ENCODE results near the gene HIP1. TPM values are rescaled to one million over a fixed set of nuclear protein-coding genes. Genes with fewer than 3 reads are reported as not detected.

Gene HIP1
- total RNA-seq, 1 experiment from 2014 or later = 43.3 TPM

DNA sequence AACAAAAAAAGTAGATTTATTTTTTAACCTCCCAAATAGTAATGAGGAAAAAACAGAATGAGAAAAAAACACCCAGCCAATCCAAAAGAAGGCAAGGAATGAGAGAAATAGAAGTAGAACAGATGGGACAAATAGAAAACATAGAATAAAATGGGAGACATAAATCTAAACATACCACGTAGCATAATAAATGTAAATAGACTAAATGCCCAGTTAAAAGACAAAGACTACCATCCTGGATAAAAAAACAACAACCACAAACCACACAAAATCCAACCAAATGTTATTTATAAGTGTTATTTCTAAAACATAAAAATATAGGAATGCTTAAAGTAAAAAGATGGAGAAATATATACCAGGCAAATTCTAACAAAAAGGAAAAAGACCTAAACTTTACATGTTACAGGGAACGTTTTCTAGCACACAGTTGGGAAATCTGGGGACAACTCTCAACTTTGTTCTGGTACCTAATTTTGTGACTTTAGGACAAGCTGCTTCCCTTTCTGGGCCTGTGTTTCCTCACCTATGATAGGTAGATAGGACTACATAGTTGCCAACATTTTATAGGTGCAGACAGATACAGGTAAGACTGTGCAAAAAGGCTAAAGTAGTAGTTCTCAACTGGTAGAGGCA is 148.3 kb downstream of the HIP1 start:
- Histone ChIP-seq H3K9me3 (ENCODE audit: control insufficient read depth, insufficient read depth, low read depth, low read length) (no peaks in the 10 kb centered on the region), H3K27me3 (ENCODE audit: control insufficient read depth, insufficient read depth, low read length) (no peaks in the 10 kb centered on the region), H3K36me3 (ENCODE audit: control insufficient read depth, insufficient read depth, low read length) (no peaks in the 10 kb centered on the region), H3K4me1 (ENCODE audit: control insufficient read depth, insufficient read depth, low read length) (no peaks in the 10 kb centered on the region), H3K27ac (ENCODE audit: low read length) (no peak overlapping the region), H3K4me3 (ENCODE audit: low read depth in 2 of 2, low read length in 2 of 2) (no peak overlapping the region)
- CTCF ChIA-PET = no interaction called here
- POLR2A ChIA-PET = no interaction called here
- ATAC-seq = no peak
- BruUV-seq (replicated peaks) = no TSS peak
- DNase-seq (ENCODE audit: low read depth, low spot score) = no peak
- TF ChIP-seq SIN3A (IDR thresholded peaks at IDR 0.05; ENCODE audit: borderline replicate concordance, insufficient read depth, low read depth, low read length) = no peak
- TF ChIP-seq, protein P1, sequence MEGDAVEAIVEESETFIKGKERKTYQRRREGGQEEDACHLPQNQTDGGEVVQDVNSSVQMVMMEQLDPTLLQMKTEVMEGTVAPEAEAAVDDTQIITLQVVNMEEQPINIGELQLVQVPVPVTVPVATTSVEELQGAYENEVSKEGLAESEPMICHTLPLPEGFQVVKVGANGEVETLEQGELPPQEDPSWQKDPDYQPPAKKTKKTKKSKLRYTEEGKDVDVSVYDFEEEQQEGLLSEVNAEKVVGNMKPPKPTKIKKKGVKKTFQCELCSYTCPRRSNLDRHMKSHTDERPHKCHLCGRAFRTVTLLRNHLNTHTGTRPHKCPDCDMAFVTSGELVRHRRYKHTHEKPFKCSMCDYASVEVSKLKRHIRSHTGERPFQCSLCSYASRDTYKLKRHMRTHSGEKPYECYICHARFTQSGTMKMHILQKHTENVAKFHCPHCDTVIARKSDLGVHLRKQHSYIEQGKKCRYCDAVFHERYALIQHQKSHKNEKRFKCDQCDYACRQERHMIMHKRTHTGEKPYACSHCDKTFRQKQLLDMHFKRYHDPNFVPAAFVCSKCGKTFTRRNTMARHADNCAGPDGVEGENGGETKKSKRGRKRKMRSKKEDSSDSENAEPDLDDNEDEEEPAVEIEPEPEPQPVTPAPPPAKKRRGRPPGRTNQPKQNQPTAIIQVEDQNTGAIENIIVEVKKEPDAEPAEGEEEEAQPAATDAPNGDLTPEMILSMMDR (IDR thresholded peaks at IDR 0.05) = no peak
- TF ChIP-seq REST (IDR thresholded peaks at IDR 0.05; ENCODE audit: insufficient read depth in 1 of 2, low read depth in 2 of 2, low read length in 1 of 2) = no peak
- TF ChIP-seq TCF7L2 (IDR thresholded peaks at IDR 0.05; ENCODE audit: low read depth, low read length) = no peak
- no peak for TF ChIP-seq POLR2AphosphoS5 (IDR thresholded peaks at IDR 0.05; ENCODE audit: low read depth, low read length)
- intact Hi-C loops (cut with micrococcal nuclease; ENCODE audit: unreplicated experiment) = no loop called here
- in situ Hi-C loops (cut with HindIII; ENCODE audit: low pct_unique_long_range_greater_than_20kb, low sequenced_read_pairs) = no loop called here

- Histone ChIP-seq H3K4me1 (ENCODE audit: control insufficient read depth, insufficient read depth, low read length) (no peaks in the 10 kb centered on the region), H3K4me3 (ENCODE audit: low read depth in 2 of 2, low read length in 2 of 2) (no peak overlapping the region), H3K9me3 (ENCODE audit: control insufficient read depth, insufficient read depth, low read depth, low read length) (no peaks in the 10 kb centered on the region), H3K27ac (ENCODE audit: low read length) (no peak overlapping the region), H3K27me3 (ENCODE audit: control insufficient read depth, insufficient read depth, low read length) (no peaks in the 10 kb centered on the region), H3K36me3 (ENCODE audit: control insufficient read depth, insufficient read depth, low read length) (no peaks in the 10 kb centered on the region)
- no TSS peak for BruUV-seq (replicated peaks)
- ChIA-PET CTCF (no interaction called here), POLR2A (interaction anchor here (0.7 kb wide), 2 partner anchors 45 to 402 kb away, joined by 6 to 7 read pairs; no protein-coding TSS in a partner anchor)
- TF ChIP-seq TCF7L2 (IDR thresholded peaks at IDR 0.05; ENCODE audit: low read depth, low read length) (no peak), REST (IDR thresholded peaks at IDR 0.05; ENCODE audit: insufficient read depth in 1 of 2, low read depth in 2 of 2, low read length in 1 of 2) (no peak), POLR2AphosphoS5 (IDR thresholded peaks at IDR 0.05; ENCODE audit: low read depth, low read length) (no peak), SIN3A (IDR thresholded peaks at IDR 0.05; ENCODE audit: borderline replicate concordance, insufficient read depth, low read depth, low read length) (no peak)
- TF ChIP-seq, protein P1 (IDR thresholded peaks at IDR 0.05) = no peak
- no peak for ATAC-seq
- intact Hi-C loops (cut with micrococcal nuclease; ENCODE audit: unreplicated experiment) = no loop called here
- DNase-seq (ENCODE audit: low read depth, low spot score) = no peak
- in situ Hi-C loops (cut with HindIII; ENCODE audit: low pct_unique_long_range_greater_than_20kb, low sequenced_read_pairs) = no loop called here
Observed at GRCh38 chr7:75584354-75584753, 154.4 kb downstream of the HIP1 start.
